Loucy (cell line): ENCODE results near the gene ITPKB.

Experiments
- H2AFZ ChIP-seq: fragments of 200-600 bp; sonication (generic); 2 replicates; pipeline ENCODE4 v1.6.0; 2016; ENCODE audit warnings: antibody characterized with exemption, mild to moderate bottlenecking, low read length, moderate library complexity
- H3F3A ChIP-seq: fragments of 200-600 bp; 2 replicates; pipeline ENCODE4 v1.6.0; 2016; ENCODE audit warnings: antibody characterized with exemption, low read depth, mild to moderate bottlenecking
- H3K27me3 ChIP-seq: fragments of 200-600 bp; sonication (generic); 2 replicates; pipeline ENCODE4 v1.6.1; 2014; ENCODE audit warnings: low read length, mild to moderate bottlenecking; ENCODE audit not compliant: insufficient read depth, poor library complexity, severe bottlenecking
- H3K36me3 ChIP-seq: fragments of 200-600 bp; sonication (generic); 2 replicates; pipeline ENCODE4 v1.6.1; 2016; ENCODE audit warnings: low read length; ENCODE audit not compliant: insufficient read depth
- H3K4me1 ChIP-seq: fragments of 200-600 bp; sonication (generic); 2 replicates; pipeline ENCODE4 v1.5.1; 2014; ENCODE audit warnings: low read length, mild to moderate bottlenecking; ENCODE audit not compliant: insufficient read depth, poor library complexity, severe bottlenecking
- H3K4me2 ChIP-seq: fragments of 200-600 bp; sonication (generic); 2 replicates; pipeline ENCODE4 v1.6.0; 2014; ENCODE audit warnings: antibody characterized with exemption, low read length, low read depth, mild to moderate bottlenecking; ENCODE audit not compliant: poor library complexity, severe bottlenecking
- H3K4me3 ChIP-seq: fragments of 200-600 bp; sonication (generic); 2 replicates; pipeline ENCODE4 v1.5.1; 2014; ENCODE audit warnings: low read length, mild to moderate bottlenecking, mixed read lengths; ENCODE audit not compliant: poor library complexity, severe bottlenecking
- H3K79me2 ChIP-seq: fragments of 200-600 bp; sonication (generic); 2 replicates; pipeline ENCODE4 v1.6.1; 2014; ENCODE audit warnings: low read length; ENCODE audit not compliant: insufficient read depth
- H3K9ac ChIP-seq: fragments of 200-600 bp; sonication (generic); 2 replicates; pipeline ENCODE4 v1.6.0; 2014; ENCODE audit warnings: mild to moderate bottlenecking, low read depth, low read length, moderate library complexity; ENCODE audit not compliant: poor library complexity, severe bottlenecking
- H3K9me2 ChIP-seq: fragments of 200-600 bp; sonication (generic); replicated peaks from 2 replicates; pipeline ENCODE4 v1.6.1; 2016; ENCODE audit warnings: low read depth, low read length, mixed read lengths
- H3K9me3 ChIP-seq: fragments of 200-600 bp; sonication (generic); 2 replicates; pipeline ENCODE4 v1.6.1; 2014; ENCODE audit warnings: mild to moderate bottlenecking, antibody characterized with exemption, low read length, low read depth; ENCODE audit not compliant: insufficient read depth
- H4K20me1 ChIP-seq: fragments of 200-600 bp; sonication (generic); 2 replicates; pipeline ENCODE4 v1.6.0; 2014; ENCODE audit warnings: antibody characterized with exemption, low read length, mild to moderate bottlenecking; ENCODE audit not compliant: insufficient read depth, poor library complexity, severe bottlenecking
- EZH2phosphoT487 ChIP-seq: fragments of 200-600 bp; IDR thresholded peaks from 2 replicates; pipeline ENCODE4 v1.6.1; 2018; ENCODE audit warnings: antibody characterized with exemption, mild to moderate bottlenecking, moderate library complexity, borderline replicate concordance
- TF ChIP-seq, protein P1 (sequence below): fragments of 200-600 bp; sonication (generic); conservative IDR thresholded peaks from 2 replicates; pipeline ENCODE4 v1.5.1; 2014; ENCODE audit warnings: mild to moderate bottlenecking, antibody characterized with exemption, low read length

The ITPKB gene

DNA sequence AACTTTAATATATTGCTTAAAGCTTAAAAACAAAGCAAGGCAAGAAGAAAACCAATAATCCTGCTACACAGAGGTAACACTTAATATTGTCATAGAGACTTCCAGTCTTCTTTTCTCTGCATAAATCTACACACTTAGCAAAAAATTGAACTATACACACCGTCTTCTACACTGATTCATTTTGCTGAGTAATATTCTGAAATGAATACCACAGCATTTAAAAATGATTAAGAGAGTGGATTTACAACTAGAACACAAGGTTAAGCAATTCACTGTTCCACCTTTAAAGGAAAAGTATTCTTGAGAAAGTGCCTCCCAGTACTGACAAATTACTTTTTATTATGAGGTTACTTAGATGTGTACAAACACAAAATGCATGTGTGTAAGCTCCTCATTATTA, 22.2 kb upstream of the ITPKB start:
- no peaks in the 10 kb centered on the region for H3K9me2 ChIP-seq
- no peaks in the 10 kb centered on the region for H3K36me3 ChIP-seq
- H3K27me3 ChIP-seq = no peaks in the 10 kb centered on the region
- no peaks in the 10 kb centered on the region for H4K20me1 ChIP-seq
- H3K9me3 ChIP-seq = no peaks in the 10 kb centered on the region
- H3K4me3 ChIP-seq = no peak overlapping the region
- H2AFZ ChIP-seq = no peak overlapping the region
- H3K9ac ChIP-seq = no peak overlapping the region
- no peak overlapping the region for H3K4me2 ChIP-seq
- TF ChIP-seq, protein P1, sequence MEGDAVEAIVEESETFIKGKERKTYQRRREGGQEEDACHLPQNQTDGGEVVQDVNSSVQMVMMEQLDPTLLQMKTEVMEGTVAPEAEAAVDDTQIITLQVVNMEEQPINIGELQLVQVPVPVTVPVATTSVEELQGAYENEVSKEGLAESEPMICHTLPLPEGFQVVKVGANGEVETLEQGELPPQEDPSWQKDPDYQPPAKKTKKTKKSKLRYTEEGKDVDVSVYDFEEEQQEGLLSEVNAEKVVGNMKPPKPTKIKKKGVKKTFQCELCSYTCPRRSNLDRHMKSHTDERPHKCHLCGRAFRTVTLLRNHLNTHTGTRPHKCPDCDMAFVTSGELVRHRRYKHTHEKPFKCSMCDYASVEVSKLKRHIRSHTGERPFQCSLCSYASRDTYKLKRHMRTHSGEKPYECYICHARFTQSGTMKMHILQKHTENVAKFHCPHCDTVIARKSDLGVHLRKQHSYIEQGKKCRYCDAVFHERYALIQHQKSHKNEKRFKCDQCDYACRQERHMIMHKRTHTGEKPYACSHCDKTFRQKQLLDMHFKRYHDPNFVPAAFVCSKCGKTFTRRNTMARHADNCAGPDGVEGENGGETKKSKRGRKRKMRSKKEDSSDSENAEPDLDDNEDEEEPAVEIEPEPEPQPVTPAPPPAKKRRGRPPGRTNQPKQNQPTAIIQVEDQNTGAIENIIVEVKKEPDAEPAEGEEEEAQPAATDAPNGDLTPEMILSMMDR = no peak
- TF ChIP-seq EZH2phosphoT487 = no peak
- no peaks in the 10 kb centered on the region for H3K79me2 ChIP-seq
- no peaks in the 10 kb centered on the region for H3F3A ChIP-seq
- H3K4me1 ChIP-seq = peaks cover 11% of the 10 kb centered on the region

DNA sequence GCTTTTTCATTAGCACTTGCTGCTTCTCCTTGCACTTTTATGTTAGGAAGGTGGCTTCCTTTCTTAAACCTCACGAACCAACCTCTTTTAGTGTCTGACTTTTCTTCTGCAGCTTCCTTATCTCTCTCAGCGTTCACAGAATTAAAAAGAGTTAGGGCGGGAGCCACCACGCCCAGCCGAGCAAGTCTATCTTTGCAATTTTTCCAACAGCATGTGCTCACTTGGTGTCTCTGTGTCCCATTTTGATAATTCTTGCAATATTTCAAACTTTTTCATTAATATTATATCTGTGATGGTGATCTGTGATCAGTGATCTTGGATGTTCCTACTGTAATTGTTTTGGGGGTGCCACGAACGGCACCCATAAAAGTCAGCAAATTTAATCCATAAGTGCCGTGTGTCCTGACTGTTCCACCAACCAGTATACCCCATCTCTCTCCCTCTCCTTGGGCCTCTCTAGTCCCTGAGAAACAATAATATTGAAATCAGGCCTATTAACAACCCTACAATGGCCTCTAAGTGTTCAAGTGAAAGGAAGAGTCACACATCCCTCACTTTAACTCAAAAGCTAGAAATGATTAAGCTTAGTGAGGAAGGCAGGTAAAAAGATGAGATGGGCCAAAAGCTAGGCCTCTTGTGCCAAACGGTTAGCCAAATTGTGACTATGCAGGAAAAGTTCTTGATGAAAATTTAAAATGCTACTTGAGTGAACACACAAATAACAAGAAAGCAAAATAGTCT, 15.9 kb upstream of the ITPKB start:
- no peak for TF ChIP-seq EZH2phosphoT487
- TF ChIP-seq, protein P1 = no peak
- H3K36me3 ChIP-seq = no peaks in the 10 kb centered on the region
- H4K20me1 ChIP-seq = no peaks in the 10 kb centered on the region
- H3K4me2 ChIP-seq = no peak overlapping the region
- H3K9me2 ChIP-seq = no peaks in the 10 kb centered on the region
- no peaks in the 10 kb centered on the region for H3K27me3 ChIP-seq
- no peaks in the 10 kb centered on the region for H3F3A ChIP-seq
- peak overlapping the region; percentile 71; the same call in 1 of the 2 replicates for H2AFZ ChIP-seq
- no peak overlapping the region for H3K4me3 ChIP-seq
- no peak overlapping the region for H3K9ac ChIP-seq
- peaks cover 20% of the 10 kb centered on the region for H3K4me1 ChIP-seq
- H3K9me3 ChIP-seq = no peaks in the 10 kb centered on the region
- H3K79me2 ChIP-seq = no peaks in the 10 kb centered on the region

DNA sequence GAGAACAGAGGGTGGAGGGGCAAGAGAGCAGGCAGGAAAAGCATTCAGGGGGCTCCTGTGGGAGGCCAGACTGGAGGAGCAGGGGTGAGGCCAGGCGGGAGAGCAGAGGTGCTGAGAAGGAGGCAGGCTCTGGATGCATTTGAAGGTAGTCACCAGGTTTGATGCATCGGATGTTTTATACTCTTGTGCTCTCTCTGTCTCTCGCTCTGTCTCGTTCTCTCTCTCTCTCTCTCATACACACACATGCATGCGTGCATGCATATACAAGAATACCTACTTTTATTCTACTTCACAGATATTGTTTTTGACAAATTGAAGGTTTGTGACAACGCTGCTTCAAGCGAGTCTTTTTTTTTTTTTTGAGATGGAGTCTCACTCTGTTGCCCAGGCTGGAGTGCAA, 15.0 kb upstream of the ITPKB start:
- Histone ChIP-seq H3F3A (no peaks in the 10 kb centered on the region), H4K20me1 (no peaks in the 10 kb centered on the region), H3K4me1 (peaks cover 20% of the 10 kb centered on the region), H2AFZ (peak overlapping the region; percentile 71), H3K9me3 (no peaks in the 10 kb centered on the region), H3K9me2 (no peaks in the 10 kb centered on the region), H3K4me3 (no peak overlapping the region), H3K36me3 (no peaks in the 10 kb centered on the region), H3K79me2 (no peaks in the 10 kb centered on the region), H3K27me3 (no peaks in the 10 kb centered on the region), H3K4me2 (no peak overlapping the region), H3K9ac (no peak overlapping the region)
- no peak for TF ChIP-seq EZH2phosphoT487
- TF ChIP-seq, protein P1 = no peak
